Right lobe of liver (tissue), 4 donors: Measurements from ENCODE around the gene CD177.

ENCODE experiments used
- CTCF ChIP-seq, 4 donors: fragments of 200-600 bp in 3 of 4; fragments of 450-650 bp in 1 of 4; IDR thresholded peaks; one replicate each; pipeline versions ENCODE4 v1.5.1 to v1.8.0; 2016 to 2022; ENCODE audit warnings: antibody characterized with exemption in 4 of 4, mild to moderate bottlenecking in 2 of 4
- POLR2A ChIP-seq: fragments of 450-650 bp; IDR thresholded peaks from one replicate; pipeline ENCODE4 v1.6.1; 2017; ENCODE audit warnings: antibody characterized with exemption, mild to moderate bottlenecking
- donor health status: DM: no; HTN: no; CAD: no.
- donor health status: DM: no; HTN: no; CAD: no.
- donor health status: DM: no; HTN: yes; CAD: no.

GRCh38 chr19:43367822-43368221 is 14.3 kb downstream of the CD177 start:
- TF ChIP-seq CTCF (IDR thresholded peaks at IDR 0.05) (no peak), POLR2A (no peak)
